ENCODE results near the gene ABHD4. TPM values are rescaled to one million over a fixed set of nuclear protein-coding genes. Genes with fewer than 3 reads are reported as not detected.

ABHD4 gene
- total and polyA plus RNA-seq, 4 donors: 9.0 to 32.9 (median 11.1) TPM

- Histone ChIP-seq H3K9ac (ENCODE audit: low read depth in 1 of 2, low read length in 2 of 2) (peak within 1 kb of the TSS; percentile 88 to 93), H3K4me1 (ENCODE audit: control insufficient read depth in 4 of 4, insufficient read depth in 4 of 4, low read length in 3 of 4) (peaks cover 10 to 27% (median 21%) of the 10 kb centered on the region in 4 donors), H3K36me3 (ENCODE audit: control insufficient read depth in 4 of 4, insufficient read depth in 3 of 4, low read depth in 1 of 4, low read length in 3 of 4) (no peaks in the 10 kb centered on the region), H3K27me3 (ENCODE audit: control insufficient read depth in 4 of 4, insufficient read depth in 4 of 4, low read length in 3 of 4) (no peaks in the 10 kb centered on the region), H3K9me3 (ENCODE audit: control insufficient read depth in 4 of 4, low read length in 3 of 4) (no peaks in the 10 kb centered on the region), H3K27ac (ENCODE audit: low read depth in 1 of 2, low read length in 2 of 2) (peak within 1 kb of the TSS; percentile 85 to 87), H3K4me3 (ENCODE audit: low read depth in 1 of 3, low read length in 3 of 3) (peak within 1 kb of the TSS; percentile 90 to 100 (median 92))
- TF ChIP-seq HNF4A (conservative IDR thresholded peaks at IDR 0.05) (peak in 1 of 2 donors; percentile 2), JUND (IDR thresholded peaks at IDR 0.05) (peak in 1 of 2 donors; percentile 20), NR2F2 (IDR thresholded peaks at IDR 0.05) (peak; percentile 61), SP1 (IDR thresholded peaks at IDR 0.05) (peak; percentile 47), MAX (IDR thresholded peaks at IDR 0.05) (peak; percentile 27), RXRA (IDR thresholded peaks at IDR 0.05) (peak; percentile 15 to 52), TAF1 (conservative IDR thresholded peaks at IDR 0.05) (peak; percentile 9), ATF3 (IDR thresholded peaks at IDR 0.05) (no peak), FOXA2 (IDR thresholded peaks at IDR 0.05) (no peak), REST (IDR thresholded peaks at IDR 0.05) (no peak), FOXA1 (IDR thresholded peaks at IDR 0.05) (no peak), EGR1 (IDR thresholded peaks at IDR 0.05; ENCODE audit: low read depth in 2 of 2) (no peak), RAD21 (IDR thresholded peaks at IDR 0.05) (peak in 1 of 2 donors; percentile 27), GABPA (IDR thresholded peaks at IDR 0.05 in 1 of 2, conservative IDR thresholded peaks at IDR 0.05 in 1 of 2) (peak; percentile 29 to 90), ZBTB33 (IDR thresholded peaks at IDR 0.05) (peak; percentile 63), CTCF (IDR thresholded peaks at IDR 0.05; ENCODE audit: low read depth, low read length, missing input control) (no peak), YY1 (IDR thresholded peaks at IDR 0.05) (peak; percentile 77), HNF4G (IDR thresholded peaks at IDR 0.05) (no peak)
- under 1% methylated on average over 44 of the region's 44 CpGs for WGBS
- peak; percentile 99 for DNase-seq (ENCODE audit: low spot score)
Observed at GRCh38 chr14:22589096-22589839, 8.8 kb upstream of the ABHD4 start, which contains the start of gene DAD1. TSS of gene DAD1 (minus strand) at chr14:22589224. CDS start at chr14:22589157, 67 bp downstream.

Measured in liver (tissue), 9 donors.